ENCODE data around the gene DHX35.

- no peak for TF ChIP-seq CTCF (IDR thresholded peaks at IDR 0.05)
- no peak for TF ChIP-seq POLR2AphosphoS5 (IDR thresholded peaks at IDR 0.05; ENCODE audit: low read depth, low read length)
These were observed 25.1 kb upstream of the DHX35 start for GRCh38 chr20:38937000-38937399.

Data from Panc1 (cell line).